Islet of Langerhans (tissue), 1 donor: ENCODE data around the gene MAP4K3.
"Not testable (repeated sequence)": the region's sequence is repeated elsewhere in the genome, so short reads cannot be mapped to it uniquely, and the experiment has no call there.

Experiments used
- FAIRE-seq: peaks from one replicate; lab custom pipeline; 2011; peaks lifted over from hg19 to GRCh38; lab: Jason Lieb, UNC

Gene MAP4K3

GRCh38 chr2:39370101-39370500, 67.0 kb downstream of the MAP4K3 start:
- no peak for FAIRE-seq

- no peak for FAIRE-seq
Measured at GRCh38 chr2:39368846-39369245, 68.2 kb downstream of the MAP4K3 start.

GRCh38 chr2:39368376-39368775, 68.7 kb downstream of the MAP4K3 start:
- no peak for FAIRE-seq

DNA sequence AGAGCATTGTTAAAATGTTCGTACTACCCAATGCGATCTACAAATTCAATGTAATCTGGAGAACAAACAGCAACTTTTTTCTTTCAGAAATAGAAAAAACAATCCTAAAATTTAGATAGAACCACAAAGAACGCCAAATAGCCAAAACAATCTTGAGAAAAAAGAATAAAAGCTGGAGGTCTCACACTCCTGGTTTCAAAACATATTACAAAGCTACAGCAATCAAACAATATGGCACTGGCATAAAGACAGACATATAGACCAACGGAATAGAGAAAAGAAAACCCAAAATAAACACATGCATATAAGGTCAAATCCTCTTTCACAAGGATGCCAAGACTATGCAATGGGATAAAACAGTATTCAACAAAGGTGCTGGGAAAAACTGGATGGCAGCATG, 74.5 kb downstream of the MAP4K3 start:
- FAIRE-seq = no peak

- FAIRE-seq = no peak
Measured at GRCh38 chr2:39361511-39361910, 75.6 kb downstream of the MAP4K3 start.

GRCh38 chr2:39360342-39360741, 76.7 kb downstream of the MAP4K3 start:
- not testable (repeated sequence) for FAIRE-seq

- FAIRE-seq = no peak
Measured at GRCh38 chr2:39359453-39360038, 77.5 kb downstream of the MAP4K3 start.

- no peak for FAIRE-seq
Measured at GRCh38 chr2:39356922-39357639, 80.0 kb downstream of the MAP4K3 start.

DNA sequence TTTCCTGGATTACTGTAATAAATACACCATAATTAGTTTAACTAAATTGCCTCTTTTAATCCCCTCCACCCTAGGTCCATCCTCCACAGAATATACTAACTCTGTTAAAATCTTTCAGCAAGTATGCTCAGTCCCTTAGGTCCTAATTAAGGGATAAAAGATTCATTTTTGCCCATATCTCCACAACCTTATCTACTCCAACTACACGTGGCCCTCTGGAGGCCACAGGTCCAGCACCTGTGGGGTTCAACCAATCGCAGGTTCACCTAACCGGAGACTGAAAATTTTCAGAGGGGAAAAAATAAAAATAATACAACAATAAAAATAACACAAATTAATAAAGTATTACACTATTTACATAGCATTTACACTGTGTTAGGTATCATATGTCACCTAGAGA, 86.4 kb downstream of the MAP4K3 start:
- FAIRE-seq = no peak

- no peak for FAIRE-seq
Measured at GRCh38 chr2:39338502-39338901, 98.6 kb downstream of the MAP4K3 start.

DNA sequence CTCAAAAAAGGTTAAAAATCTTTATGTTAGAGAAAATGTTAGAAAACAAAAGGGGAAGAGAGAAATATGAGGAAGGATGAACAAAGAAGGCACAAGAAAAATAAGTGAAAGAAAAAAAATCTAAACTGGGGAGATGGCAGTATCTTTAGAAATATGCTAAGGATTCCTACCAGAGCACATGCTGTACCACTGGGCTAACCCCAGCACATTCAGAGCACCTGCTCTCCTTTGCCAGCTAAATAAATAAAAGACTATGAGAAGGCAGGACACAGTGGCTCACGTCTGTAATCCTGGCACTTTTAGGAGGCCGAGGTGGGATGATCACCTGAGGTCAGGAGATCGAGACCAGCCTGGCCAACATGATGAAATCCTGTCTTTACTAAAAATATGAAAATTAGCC, 101.2 kb downstream of the MAP4K3 start:
- FAIRE-seq = no peak

DNA sequence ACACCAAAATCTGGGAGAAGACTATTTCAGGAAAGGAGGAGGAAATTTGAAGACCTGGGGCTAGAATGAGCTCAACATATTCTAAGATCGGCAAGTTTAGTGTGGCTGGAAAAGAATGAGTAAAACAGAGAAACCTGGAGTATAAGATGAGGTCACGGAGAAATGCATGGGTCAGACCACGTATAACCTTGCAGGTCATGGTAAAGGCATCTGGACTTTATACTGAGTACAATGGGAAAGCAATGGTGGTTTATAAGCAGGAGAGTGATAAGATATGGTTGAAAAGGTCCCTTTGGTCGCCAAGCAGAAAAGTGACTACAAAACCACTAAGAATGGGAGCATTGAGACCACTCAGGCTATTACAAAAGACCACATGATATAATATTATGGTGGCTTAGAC, 102.1 kb downstream of the MAP4K3 start:
- FAIRE-seq = no peak

DNA sequence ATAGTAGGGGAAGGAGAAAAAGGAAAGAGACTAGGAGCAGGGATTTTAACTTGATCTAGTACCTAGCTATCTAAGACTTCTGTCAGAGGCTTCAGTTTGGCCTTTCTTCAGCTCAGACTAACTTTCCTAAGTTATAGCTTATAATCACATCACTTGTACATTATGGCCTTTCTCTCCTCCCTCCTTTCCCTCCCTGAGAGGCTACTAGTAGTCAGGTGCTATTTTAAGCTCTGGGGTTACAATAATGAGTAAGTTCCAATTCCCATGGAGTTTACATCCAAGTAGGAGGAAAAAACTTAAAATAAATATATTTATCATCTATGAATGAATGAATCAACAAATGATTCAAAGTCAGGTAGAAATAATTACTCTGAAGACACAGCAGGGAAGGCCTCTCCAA, 102.6 kb downstream of the MAP4K3 start:
- FAIRE-seq = no peak

GRCh38 chr2:39326644-39327043, 110.4 kb downstream of the MAP4K3 start:
- no peak for FAIRE-seq

DNA sequence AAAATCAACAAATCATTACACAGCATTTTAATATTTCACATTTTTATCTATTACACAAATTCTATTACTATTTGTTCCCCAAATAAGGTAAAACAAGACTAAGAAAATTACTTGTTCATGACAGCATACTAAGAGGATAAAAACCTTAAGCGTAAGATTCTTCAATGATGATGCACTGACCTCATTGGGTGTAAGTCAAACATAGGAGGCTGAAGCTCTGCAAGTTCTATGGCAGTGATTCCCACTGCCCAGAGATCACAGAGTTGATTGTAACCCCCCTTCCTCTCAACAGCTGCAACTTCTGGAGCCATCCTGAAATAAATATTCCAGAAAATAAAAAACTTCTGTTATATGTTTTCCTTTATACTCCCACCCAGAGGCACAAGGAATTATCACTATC, 111.1 kb downstream of the MAP4K3 start:
- no peak for FAIRE-seq

DNA sequence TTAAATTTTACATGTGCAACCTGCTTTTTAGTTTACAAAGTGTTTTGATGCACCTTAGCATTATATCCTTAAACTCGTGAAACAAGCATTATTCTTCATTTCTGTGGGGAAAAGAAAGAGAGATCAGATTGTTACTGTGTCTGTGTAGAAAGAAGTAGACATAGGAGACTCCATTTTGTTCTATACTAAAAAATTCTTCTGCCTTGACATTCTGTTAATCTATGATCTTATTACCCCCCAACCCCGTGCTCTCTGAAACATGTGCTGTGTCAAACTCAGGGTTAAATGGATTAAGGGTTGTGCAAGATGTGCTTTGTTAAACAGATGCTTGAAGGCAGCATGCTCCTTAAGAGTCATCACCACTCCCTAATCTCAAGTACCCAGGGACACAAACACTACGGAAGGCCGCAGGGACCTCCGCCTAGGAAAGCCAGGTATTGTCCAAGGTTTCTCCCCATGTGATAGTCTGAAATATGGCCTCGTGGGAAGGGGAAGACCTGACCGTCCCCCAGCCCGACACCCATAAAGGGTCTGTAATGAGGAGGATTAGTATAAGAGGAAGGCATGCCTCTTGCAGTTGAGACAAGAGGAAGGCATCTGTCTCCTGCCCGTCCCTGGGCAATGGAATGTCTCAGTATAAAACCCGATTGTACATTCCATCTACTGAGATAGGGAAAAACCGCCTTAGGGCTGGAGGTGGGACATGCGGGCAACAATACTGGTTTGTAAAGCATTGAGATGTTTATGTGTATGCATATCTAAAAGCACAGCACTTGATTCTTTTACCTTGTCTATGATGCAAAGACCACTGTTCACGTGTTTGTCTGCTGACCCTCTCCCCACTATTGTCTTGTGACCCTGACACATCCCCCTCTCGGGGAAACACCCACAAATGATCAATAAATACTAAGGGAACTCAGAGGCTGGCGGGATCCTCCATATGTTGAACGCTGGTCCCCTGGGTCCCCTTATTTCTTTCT, 115.7 kb downstream of the MAP4K3 start:
- FAIRE-seq = not testable (repeated sequence)

GRCh38 chr2:39320162-39320561, 116.9 kb downstream of the MAP4K3 start:
- no peak for FAIRE-seq

DNA sequence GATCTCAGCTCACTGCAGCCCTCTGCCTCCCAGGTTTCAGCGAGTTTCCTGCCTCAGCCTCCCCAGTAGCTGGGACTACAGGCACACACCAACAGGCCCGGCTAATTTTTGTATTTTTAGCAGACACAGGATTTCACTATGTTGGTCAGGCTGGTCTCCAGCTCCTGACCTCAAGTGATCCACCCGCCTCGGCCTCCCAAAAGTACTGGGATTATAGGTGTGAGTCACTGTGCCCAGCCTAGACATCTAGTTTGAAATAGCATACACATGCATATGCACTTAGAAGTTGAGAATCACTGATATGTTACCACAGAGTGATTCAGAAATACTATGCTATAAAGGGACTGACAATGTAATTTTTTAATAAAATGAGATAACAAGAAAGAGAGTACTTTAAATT, 123.5 kb downstream of the MAP4K3 start:
- no peak for FAIRE-seq

DNA sequence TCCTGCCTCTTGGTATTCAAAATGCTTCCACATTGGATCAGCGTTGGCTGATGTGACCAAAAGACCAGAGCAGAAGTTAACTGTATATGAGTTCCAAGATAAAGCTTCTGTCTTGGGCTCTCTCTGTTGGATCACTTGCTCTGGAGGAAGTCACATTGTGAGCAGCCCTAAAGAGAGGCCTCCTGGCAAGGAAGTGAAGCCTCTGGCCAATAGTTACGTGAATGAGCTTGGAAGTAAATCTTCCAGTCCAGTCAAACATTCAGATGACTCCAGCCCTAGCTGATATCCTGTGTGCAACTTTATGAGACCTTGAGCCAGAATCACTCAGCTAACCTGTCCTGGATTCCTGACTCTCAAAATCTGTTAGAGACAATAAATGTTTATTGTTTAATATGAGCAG, 125.6 kb downstream of the MAP4K3 start:
- FAIRE-seq = no peak

DNA sequence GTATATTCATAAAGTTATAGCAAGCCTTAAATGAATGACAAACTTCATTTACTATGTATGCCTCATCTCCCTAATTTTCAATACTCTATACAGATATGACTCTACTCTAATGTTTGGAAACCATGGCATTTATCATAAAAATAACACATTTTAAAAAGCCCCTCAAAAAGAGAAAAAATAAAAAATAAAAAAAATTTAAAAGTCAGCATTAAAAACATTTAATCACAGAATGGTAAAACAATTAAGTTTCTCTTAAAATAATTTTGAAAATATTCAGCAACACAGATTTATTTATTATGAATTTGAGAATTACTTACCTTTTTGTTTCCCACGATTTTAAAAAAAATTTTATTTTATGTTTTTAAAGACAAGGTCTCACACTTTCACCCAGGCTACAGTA, 128.3 kb downstream of the MAP4K3 start:
- no peak for FAIRE-seq

DNA sequence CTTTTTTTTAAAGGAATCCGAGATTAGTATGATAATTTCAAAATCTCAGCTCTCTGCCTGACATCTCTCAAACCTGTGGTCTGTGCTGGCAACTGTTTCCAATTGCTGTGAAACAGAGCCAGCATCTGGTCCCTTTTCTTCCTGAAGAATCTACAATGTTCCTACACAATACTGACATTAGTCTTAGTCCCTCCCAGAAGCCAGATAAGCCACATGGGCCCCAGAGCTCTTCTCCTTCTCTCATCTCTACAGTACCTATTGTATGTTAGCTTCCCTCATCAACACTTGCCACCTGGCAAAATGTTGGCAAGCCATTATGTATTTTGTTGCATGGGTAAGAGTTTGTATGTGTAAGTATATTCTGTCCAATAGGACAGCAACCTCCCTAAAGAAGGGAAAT, 130.5 kb downstream of the MAP4K3 start:
- FAIRE-seq = no peak

GRCh38 chr2:39304729-39305128, 132.4 kb downstream of the MAP4K3 start:
- FAIRE-seq = no peak

GRCh38 chr2:39304200-39304599, 132.9 kb downstream of the MAP4K3 start:
- FAIRE-seq = no peak
